MM.1S (cell line): ENCODE measurements around the gene PBX4.

Experiments used
- DNase-seq: peaks from one replicate; pipeline ENCODE4 v3.0.0-alpha.2; 2015
- H2AFZ ChIP-seq: fragments of 300-600 bp; sonication (generic); 2 replicates; pipeline ENCODE4 v1.6.0; 2016; ENCODE audit warnings: antibody characterized with exemption, low read length
- H3F3A ChIP-seq: fragments of 300-600 bp; sonication (generic); 2 replicates; pipeline ENCODE4 v1.6.1; 2016; ENCODE audit warnings: mild to moderate bottlenecking, antibody characterized with exemption, low read length, moderate library complexity, mixed read lengths; ENCODE audit not compliant: insufficient read depth
- H3K27ac ChIP-seq: fragments of 300-600 bp; sonication (generic); 2 replicates; pipeline ENCODE4 v1.5.1; 2016; ENCODE audit warnings: mild to moderate bottlenecking, low read length
- H3K27me3 ChIP-seq: fragments of 300-600 bp; sonication (generic); replicated peaks from 2 replicates; pipeline ENCODE4 v1.6.0; 2016; ENCODE audit warnings: low read length; ENCODE audit not compliant: insufficient read depth
- H3K36me3 ChIP-seq: fragments of 300-600 bp; sonication (generic); replicated peaks from 2 replicates; pipeline ENCODE4 v1.6.1; 2016; ENCODE audit warnings: mild to moderate bottlenecking, low read length, mixed read lengths; ENCODE audit not compliant: insufficient read depth
- H3K4me1 ChIP-seq: fragments of 300-600 bp; sonication (generic); 2 replicates; pipeline ENCODE4 v1.6.1; 2016; ENCODE audit warnings: low read length, mixed read lengths
- H3K4me2 ChIP-seq: fragments of 300-600 bp; sonication (generic); 2 replicates; pipeline ENCODE4 v1.6.0; 2016; ENCODE audit warnings: low read depth, low read length
- H3K4me3 ChIP-seq: fragments of 300-600 bp; sonication (generic); 2 replicates; pipeline ENCODE4 v1.5.1; 2016; ENCODE audit warnings: low read length, mixed read lengths
- H3K79me2 ChIP-seq: fragments of 300-600 bp; sonication (generic); 2 replicates; pipeline ENCODE4 v1.6.1; 2016; ENCODE audit warnings: mixed run types, low read length, mixed read lengths
- H3K9ac ChIP-seq: fragments of 300-600 bp; sonication (generic); 2 replicates; pipeline ENCODE4 v1.6.1; 2016; ENCODE audit warnings: low read length, mixed read lengths
- H3K9me2 ChIP-seq: fragments of 300-600 bp; sonication (generic); replicated peaks from 2 replicates; pipeline ENCODE4 v1.6.1; 2016; ENCODE audit warnings: mild to moderate bottlenecking, low read length, mixed read lengths; ENCODE audit not compliant: insufficient read depth
- H3K9me3 ChIP-seq: fragments of 300-600 bp; sonication (generic); replicated peaks from 2 replicates; pipeline ENCODE4 v1.6.1; 2016; ENCODE audit warnings: mild to moderate bottlenecking, low read length, mixed read lengths; ENCODE audit not compliant: insufficient read depth
- H4K20me1 ChIP-seq: fragments of 300-600 bp; sonication (generic); 2 replicates; pipeline ENCODE4 v1.6.1; 2016; ENCODE audit warnings: mild to moderate bottlenecking, low read length, moderate library complexity, mixed read lengths; ENCODE audit not compliant: insufficient read depth
- EZH2 ChIP-seq: fragments of 300-600 bp; sonication (generic); optimal IDR thresholded peaks from 2 replicates; pipeline ENCODE3; 2017; ENCODE audit warnings: low read depth, mild to moderate bottlenecking, antibody characterized with exemption, low read length, mixed read lengths
- EZH2phosphoT487 ChIP-seq: fragments of 300-600 bp; sonication (generic); IDR thresholded peaks from 2 replicates; pipeline ENCODE4 v1.6.1; 2018; ENCODE audit warnings: antibody characterized with exemption, low read length
- TF ChIP-seq, protein P1 (sequence below): fragments of 300-600 bp; sonication (generic); IDR thresholded peaks from 2 replicates; pipeline ENCODE4 v1.5.1; 2016; ENCODE audit warnings: antibody characterized with exemption, low read length, mixed read lengths

Gene PBX4

DNA sequence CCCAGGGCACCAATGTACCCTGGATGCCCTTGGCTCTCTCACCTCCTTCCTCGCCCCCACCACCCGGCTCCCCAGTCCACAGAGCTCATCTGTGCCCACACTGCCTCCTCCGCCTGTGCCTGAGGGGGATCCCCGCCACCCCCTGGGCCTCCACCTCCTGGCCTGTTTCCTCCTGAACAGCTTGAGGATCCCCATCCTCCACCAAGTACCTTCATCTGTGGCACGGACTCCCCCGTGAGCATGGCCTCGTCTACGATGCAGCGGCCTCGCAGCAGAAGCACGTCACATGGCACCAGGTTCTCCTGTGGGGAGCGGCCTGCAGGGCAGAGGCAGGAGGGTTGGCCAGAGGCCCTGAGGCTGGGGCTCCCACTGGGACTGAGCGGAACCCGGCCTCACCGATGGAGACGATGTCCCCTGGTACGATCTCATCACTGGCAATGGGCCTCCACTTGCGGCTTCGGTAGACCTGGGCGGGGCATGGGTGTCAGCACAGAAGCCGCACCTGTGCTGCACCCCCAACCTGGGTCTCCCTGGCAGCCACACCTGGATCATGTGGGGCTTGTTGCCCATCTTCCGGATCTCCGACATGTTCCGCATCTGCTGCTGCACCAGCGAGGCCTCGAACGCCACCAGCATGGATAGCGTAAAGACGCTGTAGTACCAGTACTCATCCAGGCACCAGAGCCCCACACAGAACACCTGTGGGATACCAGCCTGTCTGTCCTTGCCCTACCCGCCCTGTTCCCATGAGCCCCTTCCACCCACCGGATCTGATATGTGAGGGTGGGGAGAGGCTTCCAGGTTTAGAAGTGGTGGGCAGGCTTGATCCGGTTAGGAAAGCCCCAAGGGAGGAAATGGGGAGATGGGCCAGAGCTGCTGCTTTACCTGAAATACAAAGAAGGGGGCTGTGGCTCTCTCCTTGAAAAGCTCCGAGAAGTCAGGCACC lies 38.2 kb upstream of the PBX4 start:
- H3K4me1 ChIP-seq = no peaks in the 10 kb centered on the region
- H4K20me1 ChIP-seq = no peaks in the 10 kb centered on the region
- TF ChIP-seq EZH2phosphoT487 (no peak), EZH2 (no peak)
- TF ChIP-seq, protein P1, sequence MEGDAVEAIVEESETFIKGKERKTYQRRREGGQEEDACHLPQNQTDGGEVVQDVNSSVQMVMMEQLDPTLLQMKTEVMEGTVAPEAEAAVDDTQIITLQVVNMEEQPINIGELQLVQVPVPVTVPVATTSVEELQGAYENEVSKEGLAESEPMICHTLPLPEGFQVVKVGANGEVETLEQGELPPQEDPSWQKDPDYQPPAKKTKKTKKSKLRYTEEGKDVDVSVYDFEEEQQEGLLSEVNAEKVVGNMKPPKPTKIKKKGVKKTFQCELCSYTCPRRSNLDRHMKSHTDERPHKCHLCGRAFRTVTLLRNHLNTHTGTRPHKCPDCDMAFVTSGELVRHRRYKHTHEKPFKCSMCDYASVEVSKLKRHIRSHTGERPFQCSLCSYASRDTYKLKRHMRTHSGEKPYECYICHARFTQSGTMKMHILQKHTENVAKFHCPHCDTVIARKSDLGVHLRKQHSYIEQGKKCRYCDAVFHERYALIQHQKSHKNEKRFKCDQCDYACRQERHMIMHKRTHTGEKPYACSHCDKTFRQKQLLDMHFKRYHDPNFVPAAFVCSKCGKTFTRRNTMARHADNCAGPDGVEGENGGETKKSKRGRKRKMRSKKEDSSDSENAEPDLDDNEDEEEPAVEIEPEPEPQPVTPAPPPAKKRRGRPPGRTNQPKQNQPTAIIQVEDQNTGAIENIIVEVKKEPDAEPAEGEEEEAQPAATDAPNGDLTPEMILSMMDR = no peak
- H3K9ac ChIP-seq = no peak overlapping the region
- DNase-seq = no peak
- no peak overlapping the region for H2AFZ ChIP-seq
- no peaks in the 10 kb centered on the region for H3F3A ChIP-seq
- no peaks in the 10 kb centered on the region for H3K27me3 ChIP-seq
- no peak overlapping the region for H3K27ac ChIP-seq
- H3K9me2 ChIP-seq = no peaks in the 10 kb centered on the region
- H3K9me3 ChIP-seq = no peaks in the 10 kb centered on the region
- H3K4me2 ChIP-seq = no peak overlapping the region
- H3K79me2 ChIP-seq = peaks cover 21% of the 10 kb centered on the region
- peaks cover 5% of the 10 kb centered on the region; the same call in 1 of the 2 replicates for H3K36me3 ChIP-seq
- no peak overlapping the region for H3K4me3 ChIP-seq

DNA sequence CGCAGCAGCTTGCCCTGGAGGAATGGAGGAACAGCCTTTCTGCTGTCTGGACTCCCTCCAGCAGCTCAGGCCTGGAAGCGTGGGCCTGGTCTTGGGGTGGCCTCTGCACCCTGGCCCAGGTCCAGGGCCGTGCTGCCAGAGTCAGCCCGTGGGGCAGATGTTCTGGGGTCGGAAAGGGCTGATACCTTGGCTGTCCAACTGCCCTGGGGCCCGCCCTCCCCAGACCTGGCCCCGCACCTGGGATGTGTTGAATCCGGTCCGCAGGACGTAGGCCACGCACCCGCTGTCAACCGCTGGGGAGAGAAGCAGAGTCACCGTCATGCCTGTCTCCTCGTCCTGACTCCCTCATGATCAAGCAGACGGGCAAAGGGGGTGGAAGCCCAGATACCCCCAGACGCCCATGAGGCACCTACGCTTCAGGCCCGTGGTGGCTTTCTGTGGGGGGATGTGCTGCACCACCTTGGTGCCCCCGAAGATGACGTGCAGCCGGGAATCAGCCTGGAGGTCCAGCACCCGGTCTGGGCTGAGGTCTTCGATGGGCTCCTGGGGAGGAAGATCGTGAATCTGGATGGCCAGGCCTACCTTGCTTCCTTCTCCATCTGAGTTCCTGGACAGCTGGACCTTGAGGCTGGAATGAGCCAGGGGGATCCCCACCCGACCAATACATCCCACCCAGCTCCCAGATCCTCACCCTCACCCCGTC lies 37.3 kb upstream of the PBX4 start:
- DNase-seq = no peak
- no peaks in the 10 kb centered on the region for H4K20me1 ChIP-seq
- H3K4me1 ChIP-seq = no peaks in the 10 kb centered on the region
- H3K27ac ChIP-seq = no peak overlapping the region
- no peaks in the 10 kb centered on the region for H3F3A ChIP-seq
- TF ChIP-seq EZH2 (no peak), EZH2phosphoT487 (no peak)
- TF ChIP-seq, protein P1 = no peak
- H3K79me2 ChIP-seq = peaks cover 13% of the 10 kb centered on the region; the same call in 1 of the 2 replicates
- H3K9me3 ChIP-seq = no peaks in the 10 kb centered on the region
- H3K4me3 ChIP-seq = no peak overlapping the region
- H2AFZ ChIP-seq = no peak overlapping the region
- H3K27me3 ChIP-seq = no peaks in the 10 kb centered on the region
- no peak overlapping the region for H3K9ac ChIP-seq
- H3K36me3 ChIP-seq = peaks cover 5% of the 10 kb centered on the region
- no peak overlapping the region for H3K4me2 ChIP-seq
- no peaks in the 10 kb centered on the region for H3K9me2 ChIP-seq

DNA sequence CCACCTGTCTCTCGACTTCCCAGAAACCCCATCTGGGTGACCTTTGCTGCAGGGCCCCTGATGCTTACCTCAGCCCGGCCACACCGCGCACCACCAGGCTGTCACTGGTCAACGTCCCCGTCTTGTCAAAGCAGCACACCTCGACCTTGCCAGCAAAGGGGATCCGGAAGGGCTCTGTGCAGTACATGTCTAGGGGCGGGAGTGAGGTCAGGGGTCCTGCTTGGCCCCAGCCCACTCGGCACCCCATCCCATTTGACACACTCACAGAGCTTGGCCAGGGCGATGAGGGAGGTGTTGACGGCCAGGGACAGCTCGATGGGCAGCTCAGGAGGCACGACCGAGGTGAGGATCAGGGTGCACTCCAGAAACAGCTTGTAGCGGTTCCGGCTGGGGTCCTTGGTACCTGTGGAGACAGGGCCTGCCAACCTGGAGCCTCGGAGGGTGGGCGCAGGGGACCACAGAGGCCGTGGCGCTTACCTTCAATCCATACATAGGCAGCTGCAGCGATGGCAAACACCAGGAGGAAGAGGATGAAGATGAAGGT lies 36.6 kb upstream of the PBX4 start:
- Histone ChIP-seq H3K9me3 (no peaks in the 10 kb centered on the region), H3F3A (no peaks in the 10 kb centered on the region), H3K9ac (no peak overlapping the region), H3K4me3 (no peak overlapping the region), H3K9me2 (no peaks in the 10 kb centered on the region), H3K79me2 (peaks cover 10% of the 10 kb centered on the region; the same call in 1 of the 2 replicates), H3K4me2 (no peak overlapping the region), H3K27me3 (no peaks in the 10 kb centered on the region), H2AFZ (no peak overlapping the region), H3K27ac (no peak overlapping the region), H3K4me1 (no peaks in the 10 kb centered on the region), H4K20me1 (no peaks in the 10 kb centered on the region), H3K36me3 (peaks cover 5% of the 10 kb centered on the region)
- no peak for DNase-seq
- TF ChIP-seq, protein P1 = no peak
- TF ChIP-seq EZH2phosphoT487 (no peak), EZH2 (no peak)
